Activated CD8-positive, alpha-beta memory T cell treated with anti-CD3 and anti-CD28 coated beads, Interleukin-2, amount 50 U/mL, for 4 hours (primary cell): ENCODE results near the gene AMZ2.
"Not testable (repeated sequence)": the region's sequence is repeated elsewhere in the genome, so short reads cannot be mapped to it uniquely, and the experiment has no call there.

Source experiments
- DNase-seq: peaks from one replicate; pipeline ENCODE4 v3.0.0-alpha.2; 2020

Gene AMZ2

GRCh38 chr17:68253426-68253825, 5.6 kb downstream of the AMZ2 start:
- DNase-seq = not testable (repeated sequence)

- no peak for DNase-seq
Measured at GRCh38 chr17:68255151-68255550, 7.3 kb downstream of the AMZ2 start.

- DNase-seq = no peak
Measured at GRCh38 chr17:68255731-68256538, 8.1 kb downstream of the AMZ2 start.

- DNase-seq = not testable (repeated sequence)
Measured at GRCh38 chr17:68256701-68257100, 8.9 kb downstream of the AMZ2 start.

- DNase-seq = no peak
Measured at GRCh38 chr17:68257934-68258333, 10.1 kb downstream of the AMZ2 start.

- DNase-seq = peak; percentile 67
Measured at GRCh38 chr17:68258890-68259647, 11.2 kb downstream of the AMZ2 start.

GRCh38 chr17:68259648-68259951, 11.8 kb downstream of the AMZ2 start:
- DNase-seq = not testable (repeated sequence)

GRCh38 chr17:68260051-68260762, 12.4 kb downstream of the AMZ2 start:
- DNase-seq = no peak

GRCh38 chr17:68262467-68262866, 14.6 kb downstream of the AMZ2 start:
- not testable (repeated sequence) for DNase-seq

GRCh38 chr17:68263101-68263681, 15.3 kb downstream of the AMZ2 start:
- DNase-seq = not testable (repeated sequence)

- not testable (repeated sequence) for DNase-seq
Measured at GRCh38 chr17:68265833-68266232, 18.0 kb downstream of the AMZ2 start.

GRCh38 chr17:68273722-68274121, 25.9 kb downstream of the AMZ2 start:
- no peak for DNase-seq

GRCh38 chr17:68276339-68276738, 28.5 kb downstream of the AMZ2 start:
- DNase-seq = not testable (repeated sequence)

- DNase-seq = no peak
Measured at GRCh38 chr17:68277807-68278206, 30.0 kb downstream of the AMZ2 start.

GRCh38 chr17:68281965-68282364, 34.1 kb downstream of the AMZ2 start:
- DNase-seq = not testable (repeated sequence)

- DNase-seq = no peak
Measured at GRCh38 chr17:68288375-68288774, 40.5 kb downstream of the AMZ2 start.

GRCh38 chr17:68288804-68289203, 41.0 kb downstream of the AMZ2 start:
- DNase-seq = no peak

GRCh38 chr17:68289473-68289872, 41.6 kb downstream of the AMZ2 start:
- no peak for DNase-seq

- no peak for DNase-seq
Measured at GRCh38 chr17:68289936-68290267, 42.1 kb downstream of the AMZ2 start.

- DNase-seq = peak; percentile 57
Measured at GRCh38 chr17:68290268-68290954, 42.6 kb downstream of the AMZ2 start.

GRCh38 chr17:68290955-68291835, 43.4 kb downstream of the AMZ2 start, which contains the start of the genes ARSG and SLC16A6:
ARSG (plus strand) TSS chr17:68291495; CDS start chr17:68307494, 15,999 bp downstream.
SLC16A6 (minus strand) TSS chr17:68291127; CDS start chr17:68278320, 12,807 bp downstream.
- DNase-seq = peak; percentile 83
